KMS-11 (cell line): Measurements from ENCODE around the gene CTNS.

Source experiments
- H2AFZ ChIP-seq: fragments of 200-600 bp; sonication (generic); 2 replicates; pipeline ENCODE4 v1.6.1; 2016; ENCODE audit warnings: antibody characterized with exemption, mixed run types, low read depth
- H3K27ac ChIP-seq: fragments of 200-600 bp; sonication (generic); 2 replicates; pipeline ENCODE4 v1.6.1; 2016; ENCODE audit warnings: mild to moderate bottlenecking, mixed run types
- H3K27me3 ChIP-seq: fragments of 200-600 bp; sonication (generic); 2 replicates; pipeline ENCODE4 v1.6.1; 2017; ENCODE audit warnings: mild to moderate bottlenecking, low read depth, mixed run types, moderate library complexity; ENCODE audit not compliant: insufficient read depth
- H3K36me3 ChIP-seq: fragments of 200-600 bp; sonication (generic); 2 replicates; pipeline ENCODE4 v1.6.1; 2017; ENCODE audit warnings: mild to moderate bottlenecking, mixed run types; ENCODE audit not compliant: insufficient read depth
- H3K4me1 ChIP-seq: fragments of 200-600 bp; sonication (generic); 2 replicates; pipeline ENCODE4 v1.6.1; 2016; ENCODE audit warnings: mild to moderate bottlenecking, low read depth, mixed run types; ENCODE audit not compliant: poor library complexity, severe bottlenecking
- H3K4me2 ChIP-seq: fragments of 200-600 bp; sonication (generic); 2 replicates; pipeline ENCODE4 v1.7.0; 2016; ENCODE audit warnings: mild to moderate bottlenecking, mixed run types
- H3K4me3 ChIP-seq: fragments of 200-600 bp; sonication (generic); IDR thresholded peaks from 2 replicates; pipeline ENCODE4 v1.6.1; 2017; ENCODE audit warnings: low read depth, low read length, mixed read lengths; ENCODE audit not compliant: insufficient read depth
- H3K79me2 ChIP-seq: fragments of 200-600 bp; sonication (generic); 2 replicates; pipeline ENCODE4 v1.6.1; 2016; ENCODE audit warnings: low read depth, mixed run types; ENCODE audit not compliant: insufficient read depth
- H3K9ac ChIP-seq: fragments of 200-600 bp; sonication (generic); 2 replicates; pipeline ENCODE4 v1.6.1; 2016; ENCODE audit warnings: mild to moderate bottlenecking, mixed run types
- H4K20me1 ChIP-seq: fragments of 200-600 bp; sonication (generic); 2 replicates; pipeline ENCODE4 v1.6.1; 2016; ENCODE audit warnings: mild to moderate bottlenecking, mixed run types; ENCODE audit not compliant: insufficient read depth
- TF ChIP-seq, protein P1 (sequence below): fragments of 200-600 bp; sonication (generic); conservative IDR thresholded peaks from 2 replicates; pipeline ENCODE4 v1.6.1; 2017; ENCODE audit warnings: low read depth, mild to moderate bottlenecking, antibody characterized with exemption, low read length, moderate library complexity, mixed read lengths

The CTNS gene

DNA sequence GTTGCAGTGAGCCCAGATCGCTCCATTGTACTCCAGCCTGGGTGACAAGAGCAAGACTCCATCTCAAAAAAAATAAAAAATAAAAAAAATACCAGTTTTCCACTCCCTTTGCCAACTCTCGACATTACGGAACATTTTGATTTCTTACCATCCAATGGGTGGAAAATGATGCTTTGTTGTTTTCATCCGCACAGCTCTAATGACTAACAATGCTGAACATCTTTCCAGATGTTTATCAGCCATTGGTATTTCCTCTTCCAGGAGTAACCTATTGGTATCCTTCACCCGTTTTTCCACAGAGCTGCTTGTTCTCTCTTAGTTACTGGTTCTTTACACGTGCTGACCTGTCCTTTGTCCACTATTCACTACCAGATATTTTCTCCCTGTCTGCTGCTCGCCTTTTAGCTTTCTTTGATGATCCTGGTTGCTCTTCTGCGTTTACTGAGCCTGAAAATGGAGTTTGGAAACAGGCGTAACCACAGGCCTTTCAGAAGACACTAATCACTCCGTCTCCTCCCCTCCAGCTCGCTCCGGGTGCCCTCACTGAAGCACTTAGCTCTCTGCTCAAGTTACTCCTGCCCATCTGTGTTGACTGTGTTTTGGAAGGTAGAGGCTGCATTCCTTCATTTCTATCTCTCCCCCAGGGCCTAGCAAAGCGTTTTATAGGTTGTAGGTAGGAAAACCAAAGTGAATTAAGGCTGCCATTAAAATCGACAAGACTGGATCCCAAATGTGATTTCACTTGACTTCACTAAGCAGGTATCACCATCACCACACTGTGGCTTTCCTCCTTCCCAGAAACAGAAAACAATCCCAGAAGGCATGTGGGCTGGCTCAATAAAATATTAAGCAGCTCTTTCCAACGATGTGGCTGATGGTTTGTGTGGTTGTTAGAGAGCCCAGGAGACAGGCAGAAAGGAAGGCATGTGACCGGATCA, 9.5 kb upstream of the CTNS start:
- H3K4me2 ChIP-seq, result no peak overlapping the region
- H3K9ac ChIP-seq, result no peak overlapping the region
- H3K4me1 ChIP-seq, result no peaks in the 10 kb centered on the region
- no peak overlapping the region for H2AFZ ChIP-seq
- no peaks in the 10 kb centered on the region for H4K20me1 ChIP-seq
- H3K27ac ChIP-seq, result no peak overlapping the region
- H3K79me2 ChIP-seq, result no peaks in the 10 kb centered on the region
- TF ChIP-seq, protein P1, sequence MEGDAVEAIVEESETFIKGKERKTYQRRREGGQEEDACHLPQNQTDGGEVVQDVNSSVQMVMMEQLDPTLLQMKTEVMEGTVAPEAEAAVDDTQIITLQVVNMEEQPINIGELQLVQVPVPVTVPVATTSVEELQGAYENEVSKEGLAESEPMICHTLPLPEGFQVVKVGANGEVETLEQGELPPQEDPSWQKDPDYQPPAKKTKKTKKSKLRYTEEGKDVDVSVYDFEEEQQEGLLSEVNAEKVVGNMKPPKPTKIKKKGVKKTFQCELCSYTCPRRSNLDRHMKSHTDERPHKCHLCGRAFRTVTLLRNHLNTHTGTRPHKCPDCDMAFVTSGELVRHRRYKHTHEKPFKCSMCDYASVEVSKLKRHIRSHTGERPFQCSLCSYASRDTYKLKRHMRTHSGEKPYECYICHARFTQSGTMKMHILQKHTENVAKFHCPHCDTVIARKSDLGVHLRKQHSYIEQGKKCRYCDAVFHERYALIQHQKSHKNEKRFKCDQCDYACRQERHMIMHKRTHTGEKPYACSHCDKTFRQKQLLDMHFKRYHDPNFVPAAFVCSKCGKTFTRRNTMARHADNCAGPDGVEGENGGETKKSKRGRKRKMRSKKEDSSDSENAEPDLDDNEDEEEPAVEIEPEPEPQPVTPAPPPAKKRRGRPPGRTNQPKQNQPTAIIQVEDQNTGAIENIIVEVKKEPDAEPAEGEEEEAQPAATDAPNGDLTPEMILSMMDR, result no peak
- H3K27me3 ChIP-seq, result no peaks in the 10 kb centered on the region
- no peak overlapping the region for H3K4me3 ChIP-seq
- H3K36me3 ChIP-seq, result no peaks in the 10 kb centered on the region

DNA sequence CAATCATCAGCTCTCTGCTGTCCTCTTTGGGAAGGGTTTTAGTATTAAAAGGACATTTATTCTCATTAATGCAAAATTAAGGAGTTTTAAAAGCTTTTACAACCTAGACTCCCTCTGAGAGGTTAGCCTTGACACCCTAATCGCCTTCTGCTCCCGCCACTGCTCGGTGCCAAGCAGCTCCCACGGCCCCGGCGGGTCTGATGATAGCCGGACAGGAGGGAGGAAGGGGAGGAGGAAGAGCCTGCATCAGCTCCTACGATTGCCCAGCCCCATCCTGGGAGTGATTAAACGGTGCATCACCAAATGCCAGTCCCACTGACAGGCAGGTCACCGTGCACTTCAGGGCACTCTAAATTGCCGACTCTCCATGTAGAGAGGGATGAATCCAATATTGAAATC, 8.8 kb upstream of the CTNS start:
- no peak overlapping the region for H3K4me2 ChIP-seq
- H3K27me3 ChIP-seq, result no peaks in the 10 kb centered on the region
- H3K9ac ChIP-seq, result no peak overlapping the region
- H3K27ac ChIP-seq, result no peak overlapping the region
- H3K4me3 ChIP-seq, result no peak overlapping the region
- TF ChIP-seq, protein P1, result no peak
- H3K79me2 ChIP-seq, result no peaks in the 10 kb centered on the region
- H3K36me3 ChIP-seq, result no peaks in the 10 kb centered on the region
- H2AFZ ChIP-seq, result no peak overlapping the region
- no peaks in the 10 kb centered on the region for H3K4me1 ChIP-seq
- H4K20me1 ChIP-seq, result no peaks in the 10 kb centered on the region

DNA sequence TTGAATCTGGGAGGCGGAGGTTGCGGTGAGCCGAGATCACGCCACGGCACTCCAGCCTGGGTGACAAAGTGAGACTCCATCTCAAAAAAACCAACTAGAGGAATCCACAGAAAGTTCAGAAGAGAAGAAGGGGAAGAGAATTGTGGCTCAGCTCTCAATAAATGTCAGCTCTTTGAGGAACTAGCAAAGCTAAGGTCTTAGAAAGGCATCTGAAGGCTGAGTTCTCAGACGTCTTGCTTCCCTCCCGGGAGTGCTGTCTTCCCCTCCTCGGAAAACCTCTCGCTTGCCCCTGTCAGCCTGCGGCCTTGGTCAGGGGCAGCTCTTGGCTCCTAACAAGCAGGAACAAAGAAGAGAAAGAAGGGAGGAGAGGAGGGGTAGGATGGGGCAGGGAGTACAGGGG, 5.8 kb upstream of the CTNS start:
- TF ChIP-seq, protein P1, result no peak
- no peak overlapping the region for H3K4me2 ChIP-seq
- H3K9ac ChIP-seq, result no peak overlapping the region
- H3K27me3 ChIP-seq, result no peaks in the 10 kb centered on the region
- H3K4me1 ChIP-seq, result no peaks in the 10 kb centered on the region
- no peak overlapping the region for H2AFZ ChIP-seq
- no peaks in the 10 kb centered on the region for H4K20me1 ChIP-seq
- H3K36me3 ChIP-seq, result no peaks in the 10 kb centered on the region
- H3K27ac ChIP-seq, result no peak overlapping the region
- H3K79me2 ChIP-seq, result no peaks in the 10 kb centered on the region
- H3K4me3 ChIP-seq, result no peak overlapping the region

DNA sequence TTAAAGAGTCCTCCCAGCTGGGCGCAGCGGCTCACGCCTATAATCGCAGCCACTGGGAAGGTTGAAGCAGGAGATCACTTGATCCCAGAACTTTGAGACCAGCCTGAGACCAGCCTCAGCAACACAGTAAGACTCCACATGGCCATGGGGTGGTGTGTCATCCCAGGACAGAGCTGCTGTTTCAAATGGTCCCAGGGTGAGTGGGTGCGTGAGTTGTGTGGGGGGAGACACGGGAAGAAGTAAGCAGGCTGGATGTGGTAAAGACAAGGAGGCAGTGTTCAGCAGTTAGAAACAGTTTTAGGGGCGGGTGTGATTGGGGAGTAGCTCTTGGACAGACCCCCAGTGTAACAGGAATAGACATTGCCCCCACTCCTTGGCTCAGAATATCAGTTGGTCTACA, 4.3 kb upstream of the CTNS start:
- Histone ChIP-seq H3K27me3 (no peaks in the 10 kb centered on the region), H3K4me1 (no peaks in the 10 kb centered on the region), H3K27ac (no peak overlapping the region), H3K4me3 (no peak overlapping the region), H3K36me3 (no peaks in the 10 kb centered on the region), H2AFZ (no peak overlapping the region), H3K79me2 (no peaks in the 10 kb centered on the region), H4K20me1 (no peaks in the 10 kb centered on the region), H3K9ac (no peak overlapping the region), H3K4me2 (no peak overlapping the region)
- TF ChIP-seq, protein P1, result no peak
